Measurements from ENCODE around the gene DDI2. TPM values are rescaled to one million over a fixed set of nuclear protein-coding genes. Genes with fewer than 3 reads are reported as not detected.

Gene DDI2
- total RNA-seq, 1 donor from 2014 or later, result 33.0 TPM

- no peaks in the 10 kb centered on the region for H3K9me3 Mint-ChIP-seq
Measured at GRCh38 chr1:15669864-15670263, 52.6 kb downstream of the DDI2 start.

GRCh38 chr1:15671430-15671829 lies 54.2 kb downstream of the DDI2 start:
- DNase-seq (ENCODE audit: low read depth, low spot score), result no peak
- Mint-ChIP-seq H3K27me3 (ENCODE audit: low read depth) (no peaks in the 10 kb centered on the region), H3K27ac (ENCODE audit: unreplicated experiment) (no peak overlapping the region), H3K9me3 (no peaks in the 10 kb centered on the region), H3K4me1 (no peaks in the 10 kb centered on the region), H3K4me3 (no peak overlapping the region), H3K36me3 (ENCODE audit: low read depth) (no peaks in the 10 kb centered on the region)
- TF ChIP-seq CTCF (conservative IDR thresholded peaks at IDR 0.05), result no peak

More at GRCh38 chr1:15669864-15670263, 52.6 kb downstream of the DDI2 start:
- no peaks in the 10 kb centered on the region for H3K36me3 Mint-ChIP-seq (ENCODE audit: low read depth)
- no peaks in the 10 kb centered on the region for H3K27me3 Mint-ChIP-seq (ENCODE audit: low read depth)
- H3K4me3 Mint-ChIP-seq, result no peak overlapping the region
- TF ChIP-seq CTCF (conservative IDR thresholded peaks at IDR 0.05), result no peak
- DNase-seq (ENCODE audit: low read depth, low spot score), result no peak
- H3K4me1 Mint-ChIP-seq, result no peaks in the 10 kb centered on the region
- H3K27ac Mint-ChIP-seq (ENCODE audit: unreplicated experiment), result no peak overlapping the region

GRCh38 chr1:15674386-15675159 lies 57.3 kb downstream of the DDI2 start:
- no peak overlapping the region for H3K4me3 Mint-ChIP-seq
- H3K4me1 Mint-ChIP-seq, result no peaks in the 10 kb centered on the region

GRCh38 chr1:15676010-15676409 lies 58.8 kb downstream of the DDI2 start:
- Mint-ChIP-seq H3K36me3 (ENCODE audit: low read depth) (no peaks in the 10 kb centered on the region), H3K4me1 (no peaks in the 10 kb centered on the region), H3K27ac (ENCODE audit: unreplicated experiment) (no peak overlapping the region), H3K27me3 (ENCODE audit: low read depth) (no peaks in the 10 kb centered on the region), H3K9me3 (no peaks in the 10 kb centered on the region), H3K4me3 (no peak overlapping the region)
- no peak for DNase-seq (ENCODE audit: low read depth, low spot score)
- TF ChIP-seq CTCF (conservative IDR thresholded peaks at IDR 0.05), result no peak

More at GRCh38 chr1:15674386-15675159, 57.3 kb downstream of the DDI2 start:
- H3K9me3 Mint-ChIP-seq, result no peaks in the 10 kb centered on the region
- no peak for TF ChIP-seq CTCF (conservative IDR thresholded peaks at IDR 0.05)
- no peaks in the 10 kb centered on the region for H3K36me3 Mint-ChIP-seq (ENCODE audit: low read depth)
- no peaks in the 10 kb centered on the region for H3K27me3 Mint-ChIP-seq (ENCODE audit: low read depth)
- H3K27ac Mint-ChIP-seq (ENCODE audit: unreplicated experiment), result no peak overlapping the region
- DNase-seq (ENCODE audit: low read depth, low spot score), result no peak

- TF ChIP-seq CTCF (conservative IDR thresholded peaks at IDR 0.05), result no peak
- no peak overlapping the region for H3K4me3 Mint-ChIP-seq
- H3K4me1 Mint-ChIP-seq, result no peaks in the 10 kb centered on the region
- H3K27me3 Mint-ChIP-seq (ENCODE audit: low read depth), result no peaks in the 10 kb centered on the region
- H3K27ac Mint-ChIP-seq (ENCODE audit: unreplicated experiment), result no peak overlapping the region
- no peak for DNase-seq (ENCODE audit: low read depth, low spot score)
- no peaks in the 10 kb centered on the region for H3K36me3 Mint-ChIP-seq (ENCODE audit: low read depth)
- no peaks in the 10 kb centered on the region for H3K9me3 Mint-ChIP-seq
Measured at GRCh38 chr1:15676688-15677661, 59.7 kb downstream of the DDI2 start.

Measured in neural crest cell (in vitro differentiated cells).